K562 (cell line): ENCODE results near the gene RCC1. TPM values are rescaled to one million over a fixed set of nuclear protein-coding genes. Genes with fewer than 3 reads are reported as not detected.

Experiments
- ATF1 ChIP-seq, 2 experiments: fragments of 450-650 bp in 1 of 2; IDR thresholded peaks; 2 replicates each; pipeline ENCODE4 v1.6.1; 2016; ENCODE audit warnings: missing compliant biosample characterization in 1 of 2, missing genetic modification characterization in 1 of 2
- CC2D1A ChIP-seq: fragments of 450-650 bp; IDR thresholded peaks from 2 replicates; pipeline ENCODE4 v1.6.1; 2017; ENCODE audit warnings: mild to moderate bottlenecking
- NCOR1 ChIP-seq: fragments of 450-650 bp; IDR thresholded peaks from 2 replicates; pipeline ENCODE4 v1.6.1; 2016; ENCODE audit warnings: mild to moderate bottlenecking, moderate library complexity
- NR4A1 ChIP-seq, 2 experiments: fragments of 250-450 bp in 1 of 2; fragments of 450-650 bp in 1 of 2; sonication (Bioruptor Pico) in 1 of 2; IDR thresholded peaks; 2 replicates each; pipeline versions ENCODE4 v1.4.0 to v1.6.1; 2016 to 2020; ENCODE audit warnings: mild to moderate bottlenecking in 2 of 2, missing compliant biosample characterization in 1 of 2, missing genetic modification characterization in 1 of 2, moderate library complexity in 1 of 2
- POLR2B ChIP-seq: fragments of 450-650 bp; IDR thresholded peaks from 2 replicates; pipeline ENCODE4 v1.6.1; 2018; ENCODE audit warnings: low read depth; ENCODE audit not compliant: partially characterized antibody
- POLR3A ChIP-seq: IDR thresholded peaks from 2 replicates; pipeline ENCODE4 v1.6.1; 2011; ENCODE audit warnings: borderline replicate concordance, mild to moderate bottlenecking, moderate library complexity; ENCODE audit not compliant: insufficient read length, insufficient read depth; ENCODE audit errors: extremely low read depth
- RNF219 ChIP-seq: fragments of 250-450 bp; sonication (Bioruptor Pico); IDR thresholded peaks from 2 replicates; pipeline ENCODE4 v1.5.0; 2022; ENCODE audit warnings: mild to moderate bottlenecking
- RUNX1 ChIP-seq: sonication (generic); IDR thresholded peaks from 2 replicates; pipeline ENCODE4 v1.6.1; 2016; ENCODE audit warnings: antibody characterized with exemption, low read depth
- SIRT6 ChIP-seq: IDR thresholded peaks from one replicate; pipeline ENCODE4 v1.6.1; 2012; ENCODE audit warnings: low read depth, mild to moderate bottlenecking, control low read depth, inconsistent platforms, low read length, moderate library complexity
- SP2 ChIP-seq: IDR thresholded peaks from 2 replicates; pipeline ENCODE4 v1.6.1; 2011; ENCODE audit warnings: mild to moderate bottlenecking, low read depth, low read length, moderate library complexity; ENCODE audit not compliant: poor library complexity, severe bottlenecking; ENCODE audit errors: extremely low read depth
- SRSF3 ChIP-seq: fragments of 200-400 bp; formaldehyde crosslinking; IDR thresholded peaks from 2 replicates; pipeline ENCODE4 v1.6.1; 2016; ENCODE audit warnings: mild to moderate bottlenecking, low read length, moderate library complexity; ENCODE audit not compliant: insufficient read depth
- THAP7 ChIP-seq: fragments of 250-450 bp; sonication (Bioruptor Pico); IDR thresholded peaks from 2 replicates; pipeline ENCODE4 v1.5.0; 2021
- XRCC3 ChIP-seq: fragments of 450-650 bp; IDR thresholded peaks from 2 replicates; pipeline ENCODE4 v1.6.1; 2017; ENCODE audit warnings: mild to moderate bottlenecking, moderate library complexity
- ZBTB26 ChIP-seq: fragments of 450-650 bp; formaldehyde crosslinking; IDR thresholded peaks from 2 replicates; pipeline ENCODE4 v1.4.0; 2022; ENCODE audit warnings: missing genetic modification characterization
- ZFX ChIP-seq: sonication (generic); formaldehyde crosslinking; IDR thresholded peaks from 2 replicates; pipeline ENCODE4 v1.8.0; 2022; ENCODE audit warnings: mild to moderate bottlenecking, missing genetic modification reagents, moderate library complexity
- ZNF134 ChIP-seq: fragments of 250-450 bp; sonication (Bioruptor Pico); conservative IDR thresholded peaks from 2 replicates; pipeline ENCODE4 v1.4.0; 2020
- ZNF232 ChIP-seq: sonication (generic); formaldehyde crosslinking; IDR thresholded peaks from 2 replicates; pipeline ENCODE4 v1.8.0; 2022; ENCODE audit warnings: mild to moderate bottlenecking, missing genetic modification reagents
- ZNF354B ChIP-seq: fragments of 250-450 bp; sonication (Bioruptor Pico); IDR thresholded peaks from 2 replicates; pipeline ENCODE4 v1.4.0; 2020
- ZNF592 ChIP-seq: fragments of 450-650 bp; IDR thresholded peaks from 2 replicates; pipeline ENCODE4 v1.6.1; 2017; ENCODE audit warnings: antibody characterized with exemption, mild to moderate bottlenecking
- polyA plus RNA-seq, 8 experiments: library from polyadenylated mRNA; depleted of rRNA in 4 of 8; stranded (reverse) in 5 of 8; unstranded in 3 of 8; fragments of >200 nt; fragmentation: Nextera tagmentation in 2 of 8; fragmentation: Illumina TruSeq in 1 of 8; extraction: Ambion mirVana in 2 of 8; extraction: Trizol in 1 of 8; gene quantifications; 2 replicates each; pipeline versions ENCODE4 v1.2.1 to v1.2.3, GENCODE V29; 2011 to 2014; ENCODE audit warnings: inconsistent platforms in 1 of 8, missing spikeins in 1 of 8
- total RNA-seq, 7 experiments: library from RNA; depleted of rRNA in 6 of 7; stranded (reverse); fragments of >200 nt in 6 of 7; fragmentation: Illumina TruSeq in 2 of 7; extraction: Trizol in 2 of 7; gene quantifications; 2 replicates each; pipeline versions ENCODE4 v1.2.1 to v1.2.3, GENCODE V29; 2011 to 2021; ENCODE audit warnings: low replicate concordance in 1 of 7

Gene RCC1
- total and polyA plus RNA-seq, 9 of the 15 experiments (the other 6 are each of a cell fraction or from before 2014, with no cell fraction given) = 16.4 to 202 (median 107) TPM

GRCh38 chr1:28577052-28577678, 71.3 kb downstream of the RCC1 start (continued):
- TF ChIP-seq RNF219 (CRISPR knock-in tag) (0 out of 2 replicates have a peak, but pooled peaks have one; percentile 39), POLR2B (peak; percentile 36), SP2 (no peak), ZNF592 (no peak), CC2D1A (no peak), NCOR1 (0 out of 2 replicates have a peak, but pooled peaks have one; percentile 5), ZNF134 (CRISPR knock-in tag) (no peak), POLR3A (no peak), ZNF354B (CRISPR knock-in tag) (no peak), XRCC3 (no peak), ZNF232 (CRISPR knock-in tag) (no peak), ZFX (CRISPR knock-in tag) (no peak), SRSF3 (no peak), ATF1 (CRISPR knock-in tag; IDR thresholded peaks at IDR 0.05) (no peak), ATF1 (tag; IDR thresholded peaks at IDR 0.05) (no peak), RUNX1 (no peak), NR4A1 (CRISPR knock-in tag; IDR thresholded peaks at IDR 0.05) (no peak), NR4A1 (tag; IDR thresholded peaks at IDR 0.05) (no peak), THAP7 (CRISPR knock-in tag) (no peak), ZBTB26 (CRISPR knock-in tag) (no peak), SIRT6 (no peak)
